Inflammatory macrophage treated with lipopolysaccharide for 4 hours (primary cell): ENCODE results near the gene CAV1.
"Not testable (repeated sequence)": the region's sequence is repeated elsewhere in the genome, so short reads cannot be mapped to it uniquely, and the experiment has no call there.

ENCODE experiments used
- DNase-seq: peaks from one replicate; pipeline ENCODE4 v3.0.0-alpha.2; 2020

The CAV1 gene

GRCh38 chr7:116583653-116584052, 58.8 kb downstream of the CAV1 start:
- peak; percentile 53 for DNase-seq

GRCh38 chr7:116584721-116585120, 59.9 kb downstream of the CAV1 start:
- DNase-seq: no peak

- no peak for DNase-seq
These were observed 60.6 kb downstream of the CAV1 start for GRCh38 chr7:116585392-116585791.

GRCh38 chr7:116585967-116586366, 61.1 kb downstream of the CAV1 start:
- no peak for DNase-seq

GRCh38 chr7:116587200-116587599, 62.4 kb downstream of the CAV1 start:
- DNase-seq: not testable (repeated sequence)

GRCh38 chr7:116588225-116588624, 63.4 kb downstream of the CAV1 start:
- peak; percentile 42 for DNase-seq

GRCh38 chr7:116588641-116589594, 64.1 kb downstream of the CAV1 start:
- peak; percentile 66 for DNase-seq

GRCh38 chr7:116591202-116592040, 66.6 kb downstream of the CAV1 start:
- peak; percentile 45 for DNase-seq

- DNase-seq: no peak
These were observed 67.2 kb downstream of the CAV1 start for GRCh38 chr7:116592041-116592355.

- DNase-seq: peak; percentile 44
These were observed 67.6 kb downstream of the CAV1 start for GRCh38 chr7:116592445-116592844.

GRCh38 chr7:116593359-116594075, 68.7 kb downstream of the CAV1 start:
- DNase-seq: no peak

- no peak for DNase-seq
These were observed 70.2 kb downstream of the CAV1 start for GRCh38 chr7:116595063-116595462.

GRCh38 chr7:116597384-116597783, 72.5 kb downstream of the CAV1 start:
- DNase-seq: no peak

GRCh38 chr7:116598278-116598677, 73.4 kb downstream of the CAV1 start:
- no peak for DNase-seq

- no peak for DNase-seq
These were observed 74.0 kb downstream of the CAV1 start for GRCh38 chr7:116598861-116599260.

- no peak for DNase-seq
These were observed 76.6 kb downstream of the CAV1 start for GRCh38 chr7:116601426-116601825.

GRCh38 chr7:116607299-116607698, 82.5 kb downstream of the CAV1 start:
- no peak for DNase-seq

- DNase-seq: peak; percentile 85
These were observed 85.4 kb downstream of the CAV1 start for GRCh38 chr7:116610210-116610609.

GRCh38 chr7:116610721-116611120, 85.9 kb downstream of the CAV1 start:
- DNase-seq: no peak
